Measurements from ENCODE around the gene MAML3.

- TF ChIP-seq POLR2A (IDR thresholded peaks at IDR 0.05; ENCODE audit: low read length) (no peak), GATA1 (IDR thresholded peaks at IDR 0.05; ENCODE audit: low read depth, low read length) (no peak)
Measured at GRCh38 chr4:140131675-140132229, 22.2 kb downstream of the MAML3 start.
